Liver (tissue), 10 donors: ENCODE results near the gene WEE2. TPM values are rescaled to one million over a fixed set of nuclear protein-coding genes. Genes with fewer than 3 reads are reported as not detected.
"Not testable (repeated sequence)": the region's sequence is repeated elsewhere in the genome, so short reads cannot be mapped to it uniquely, and the experiment has no call there.

Experiments
- DNase-seq: peaks from one replicate; pipeline ENCODE4 v3.0.0-alpha.2; 2017; ENCODE audit warnings: low spot score
- H3K27ac ChIP-seq, 2 donors: one replicate each; pipeline ENCODE4 v1.7.0; 2013; ENCODE audit warnings: inconsistent platforms in 2 of 2, low read length in 2 of 2, control low read depth in 1 of 2, low read depth in 1 of 2, mild to moderate bottlenecking in 1 of 2
- H3K27me3 ChIP-seq, 4 donors: one replicate each; pipeline versions ENCODE4 v1.6.1 to v1.7.0; 2013; ENCODE audit warnings: low read length in 3 of 4, inconsistent platforms in 1 of 4, mild to moderate bottlenecking in 1 of 4, moderate library complexity in 1 of 4; ENCODE audit not compliant: control insufficient read depth in 4 of 4, insufficient read depth in 4 of 4
- H3K36me3 ChIP-seq, 4 donors: one replicate each; pipeline versions ENCODE4 v1.6.1 to v1.7.0; 2013; ENCODE audit warnings: low read length in 3 of 4, mild to moderate bottlenecking in 3 of 4, low read depth in 1 of 4, moderate library complexity in 1 of 4; ENCODE audit not compliant: control insufficient read depth in 4 of 4, insufficient read depth in 3 of 4
- H3K4me1 ChIP-seq, 4 donors: one replicate each; pipeline versions ENCODE4 v1.6.1 to v1.7.0; 2013; ENCODE audit warnings: low read length in 3 of 4, mild to moderate bottlenecking in 3 of 4, moderate library complexity in 1 of 4; ENCODE audit not compliant: control insufficient read depth in 4 of 4, insufficient read depth in 4 of 4
- H3K4me3 ChIP-seq, 3 donors: one replicate each; pipeline versions ENCODE4 v1.6.1 to v1.7.0; 2013; ENCODE audit warnings: low read length in 3 of 3, control low read depth in 1 of 3, low read depth in 1 of 3, mild to moderate bottlenecking in 1 of 3
- H3K9ac ChIP-seq, 2 donors: one replicate each; pipeline ENCODE4 v1.7.0; 2013; ENCODE audit warnings: low read length in 2 of 2, mild to moderate bottlenecking in 2 of 2, moderate library complexity in 2 of 2, control low read depth in 1 of 2, low read depth in 1 of 2
- H3K9me3 ChIP-seq, 4 donors: one replicate each; pipeline versions ENCODE4 v1.6.1 to v1.7.0; 2013; ENCODE audit warnings: low read length in 3 of 4; ENCODE audit not compliant: control insufficient read depth in 4 of 4
- CTCF ChIP-seq: fragments of 150-350 bp; IDR thresholded peaks from 2 replicates; pipeline ENCODE4 v1.5.1; 2017; ENCODE audit warnings: improper control_type of control experiment, low read depth, low read length; ENCODE audit not compliant: missing input control
- FOXA1 ChIP-seq: IDR thresholded peaks from 2 replicates; pipeline ENCODE4 v1.6.1; 2016; ENCODE audit warnings: antibody characterized with exemption
- NR2F2 ChIP-seq: IDR thresholded peaks from 2 replicates; pipeline ENCODE4 v1.6.1; 2016; ENCODE audit warnings: antibody characterized with exemption
- RAD21 ChIP-seq, 2 donors: IDR thresholded peaks; 2 replicates each; pipeline ENCODE4 v1.6.1; 2016; ENCODE audit warnings: antibody characterized with exemption in 2 of 2, mild to moderate bottlenecking in 2 of 2
- ZBTB33 ChIP-seq: IDR thresholded peaks from 2 replicates; pipeline ENCODE4 v1.6.1; 2016; ENCODE audit warnings: antibody characterized with exemption
- WGBS: extraction: QIAGEN DNeasy Blood & Tissue Kit; methylation state at CpG from one replicate; pipeline ENCODE4 v1.1.7; 2013; 5-methylcytosine and 5-hydroxymethylcytosine counted together
- polyA plus RNA-seq, 2 donors: library from polyadenylated mRNA; stranded (reverse) in 1 of 2; unstranded in 1 of 2; fragments of 200-250 nt in 1 of 2; fragments of >200 nt in 1 of 2; fragmentation: Nextera tagmentation in 1 of 2; extraction: Ambion mirVana in 1 of 2; gene quantifications; one replicate each; pipeline versions ENCODE4 v1.2.1 to v1.2.3, GENCODE V29; 2013 to 2015
- small RNA-seq: library from RNA; depleted of rRNA; stranded (forward); fragments of <200 nt; gene quantifications from one replicate; pipeline ENCODE3, GENCODE V24; 2014
- total RNA-seq, 2 donors: library from RNA; depleted of rRNA; stranded (reverse); fragments of >200 nt; gene quantifications; one replicate each; pipeline ENCODE4 v1.2.3, GENCODE V29; 2014
- donor health status: healthy.
- donor health status: healthy.
- donor health status: healthy.
- donor health status: healthy.
- donor health status: healthy.

WEE2 gene
- total and polyA plus RNA-seq, 4 donors, result not detected

- no peak overlapping the region for H3K4me3 ChIP-seq
- peak; percentile 34 for TF ChIP-seq CTCF
- TF ChIP-seq RAD21 (IDR thresholded peaks at IDR 0.05), result peak; percentile 31 to 68
- TF ChIP-seq FOXA1, result no peak
- no peaks in the 10 kb centered on the region for H3K4me1 ChIP-seq
- no peak overlapping the region for H3K9ac ChIP-seq
- H3K27me3 ChIP-seq, result no peaks in the 10 kb centered on the region
- H3K27ac ChIP-seq, result no peak overlapping the region
- peaks cover 14 to 48% (median 44%) of the 10 kb centered on the region in 4 donors for H3K36me3 ChIP-seq
- H3K9me3 ChIP-seq, result peaks cover 6 to 23% (median 7%) of the 10 kb centered on the region in 4 donors
- DNase-seq, result no peak
- 97% methylated on average over 6 of the region's 6 CpGs for WGBS
These were observed 46.8 kb downstream of the WEE2 start for GRCh38 chr7:141754939-141755338.

- H3K27ac ChIP-seq, result no peak within 1 kb of the TSS
- DNase-seq, result no peak
- H3K27me3 ChIP-seq, result no peaks in the 10 kb centered on the region
- peaks cover 3 to 25% (median 12%) of the 10 kb centered on the region in 4 donors for H3K36me3 ChIP-seq
- TF ChIP-seq ZBTB33, result no peak
- no peak within 1 kb of the TSS for H3K4me3 ChIP-seq
- WGBS, result 97% methylated on average over 3 of the region's 3 CpGs
- no peaks in the 10 kb centered on the region for H3K9me3 ChIP-seq
- H3K9ac ChIP-seq, result no peak within 1 kb of the TSS
- H3K4me1 ChIP-seq, result no peaks in the 10 kb centered on the region
These were observed 55.6 kb downstream of the WEE2 start, which contains the start of gene TAS2R3 for GRCh38 chr7:141763797-141764196. Gene TAS2R3 (plus strand): TSS chr7:141764097. CDS start chr7:141764159, 62 bp downstream.

- 97% methylated on average over 3 of the region's 3 CpGs for WGBS
- not testable (repeated sequence) for H3K27me3 ChIP-seq, H3K4me3 ChIP-seq, H3K9me3 ChIP-seq, DNase-seq, H3K4me1 ChIP-seq, H3K9ac ChIP-seq, H3K36me3 ChIP-seq, H3K27ac ChIP-seq
These were observed 62.0 kb downstream of the WEE2 start for GRCh38 chr7:141770083-141770583.

GRCh38 chr7:141776374-141776773, 68.2 kb downstream of the WEE2 start, which contains the start of gene TAS2R4:
Gene TAS2R4 (plus strand): TSS chr7:141776674. CDS start chr7:141778489, 1,815 bp downstream.
- WGBS, result 98% methylated on average over 1 of the region's 1 CpG
- no peak within 1 kb of the TSS for H3K9ac ChIP-seq
- no peak within 1 kb of the TSS for H3K4me3 ChIP-seq
- H3K27ac ChIP-seq, result no peak within 1 kb of the TSS
- H3K4me1 ChIP-seq, result no peaks in the 10 kb centered on the region
- peaks cover 0 to 11% (median 6%) of the 10 kb centered on the region in 4 donors for H3K36me3 ChIP-seq
- DNase-seq, result no peak
- TF ChIP-seq NR2F2, result no peak
- TF ChIP-seq FOXA1, result no peak
- H3K27me3 ChIP-seq, result no peaks in the 10 kb centered on the region
- H3K9me3 ChIP-seq, result no peaks in the 10 kb centered on the region

Small RNAs within 50 kb of the gene (small RNA-seq; reads per million reads assigned to genes)
- gene RNU1-82P, result not detected

Other genes starting within 250 kb of the WEE2 start
- 10 to 100 TPM; 10.2 to 13.6 TPM for gene AGK, start 156.9 kb upstream of the WEE2 start, total RNA-seq
- gene AGK, start 156.9 kb upstream of the WEE2 start, polyA plus RNA-seq, result 1 to 10 TPM; 7.2 to 7.7 TPM
- 10 to 100 TPM; 15.9 to 48.4 TPM for gene DENND11, start 6.2 kb upstream of the WEE2 start, total RNA-seq
- gene DENND11, start 6.2 kb upstream of the WEE2 start, polyA plus RNA-seq, result 1 to 10 TPM; 8.4 to 9.8 TPM
- gene SSBP1, start 30.0 kb downstream of the WEE2 start, total RNA-seq, result 10 to 100 TPM; 68.0 to 70.0 TPM
- gene SSBP1, start 30.0 kb downstream of the WEE2 start, polyA plus RNA-seq, result 100 to 1,000 TPM in 1 of 2 donors, 10 to 100 TPM in 1; 90.2 to 147 TPM
- gene TAS2R3, start 55.7 kb downstream of the WEE2 start, total RNA-seq, result 1 to 10 TPM in 1 of 2 donors, under 1 TPM in 1; 0.47 to 4.1 TPM
- gene TAS2R3, start 55.7 kb downstream of the WEE2 start, polyA plus RNA-seq, result not detected
- 1 to 10 TPM in 1 of 2 donors, under 1 TPM in 1; 0.42 to 3.2 TPM for gene TAS2R4, start 68.3 kb downstream of the WEE2 start, total RNA-seq
- gene TAS2R4, start 68.3 kb downstream of the WEE2 start, polyA plus RNA-seq, result under 1 TPM in 1 of 2 donors, not detected in 1; 0.03 TPM
- gene TAS2R5, start 81.9 kb downstream of the WEE2 start, total RNA-seq, result 1 to 10 TPM in 1 of 2 donors, under 1 TPM in 1; 0.51 to 3.6 TPM
- gene TAS2R5, start 81.9 kb downstream of the WEE2 start, polyA plus RNA-seq, result under 1 TPM; 0.05 to 0.28 TPM
- not detected for gene PRSS37, start 133.1 kb downstream of the WEE2 start, total RNA-seq
- under 1 TPM in 1 of 2 donors, not detected in 1; 0.08 TPM for gene PRSS37, start 133.1 kb downstream of the WEE2 start, polyA plus RNA-seq
- under 1 TPM; 0.09 to 0.25 TPM for gene OR9A4, start 208.0 kb downstream of the WEE2 start, total RNA-seq
- not detected for gene OR9A4, start 208.0 kb downstream of the WEE2 start, polyA plus RNA-seq
- gene CLEC5A, start 238.6 kb downstream of the WEE2 start, total RNA-seq, result 1 to 10 TPM in 1 of 2 donors, under 1 TPM in 1; 0.33 to 2.9 TPM
- gene CLEC5A, start 238.6 kb downstream of the WEE2 start, polyA plus RNA-seq, result under 1 TPM; 0.10 to 0.32 TPM